RPMI7951 (cell line): ENCODE measurements around the gene HOXC10. TPM values are rescaled to one million over a fixed set of nuclear protein-coding genes. Genes with fewer than 3 reads are reported as not detected.

Source experiments
- DNase-seq: peaks from one replicate; pipeline ENCODE4 v3.0.0-alpha.2; 2012; ENCODE audit warnings: low read depth
- total RNA-seq: library from RNA; depleted of rRNA; stranded (reverse); fragments of >200 nt; shearing (Covaris generic); gene quantifications from 2 replicates; pipeline ENCODE4 v1.2.3, GENCODE V29; 2014

Gene HOXC10
- total RNA-seq, 1 experiment from 2014 or later, result 4.0 TPM

- DNase-seq, result no peak
Measured at GRCh38 chr12:53977596-53978445, 7.1 kb upstream of the HOXC10 start.

GRCh38 chr12:53978477-53979356 lies 6.2 kb upstream of the HOXC10 start:
- DNase-seq, result no peak

DNA sequence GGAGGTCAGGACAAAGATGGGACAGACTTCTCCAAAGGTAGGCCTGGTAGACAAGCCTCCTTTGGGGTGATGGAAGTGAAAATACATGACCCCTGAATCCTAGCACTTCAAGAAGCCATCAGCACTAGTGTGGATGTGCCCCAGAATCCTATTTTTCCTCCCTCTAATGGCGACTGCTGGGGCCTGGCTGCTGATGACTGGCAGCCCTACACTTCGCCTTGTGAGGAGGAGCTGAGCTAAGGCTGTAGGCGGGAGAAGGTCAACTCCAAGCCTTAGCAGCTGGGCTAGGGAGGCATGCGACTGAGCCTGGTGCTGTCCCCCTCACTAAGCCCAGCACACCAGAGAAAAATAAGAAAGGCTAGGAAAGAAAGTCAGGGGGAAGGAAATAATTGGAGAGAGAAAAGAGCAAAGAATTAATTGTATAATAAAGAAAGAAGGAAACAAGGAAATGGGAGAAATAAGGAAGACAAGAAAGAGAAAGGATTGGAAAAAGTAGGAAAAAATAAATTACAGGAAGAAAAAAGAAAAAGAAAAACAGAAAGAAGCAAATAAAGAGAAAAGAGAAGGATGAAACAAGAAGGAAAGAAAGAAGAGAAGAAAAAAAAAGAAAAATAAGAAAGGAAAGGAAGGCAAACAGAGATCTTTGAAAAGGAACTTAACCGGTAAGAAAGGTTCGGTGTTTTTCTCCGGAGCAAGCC lies 4.7 kb upstream of the HOXC10 start:
- no peak for DNase-seq

- no peak for DNase-seq
Measured at GRCh38 chr12:53980802-53981496, 4.0 kb upstream of the HOXC10 start.

DNA sequence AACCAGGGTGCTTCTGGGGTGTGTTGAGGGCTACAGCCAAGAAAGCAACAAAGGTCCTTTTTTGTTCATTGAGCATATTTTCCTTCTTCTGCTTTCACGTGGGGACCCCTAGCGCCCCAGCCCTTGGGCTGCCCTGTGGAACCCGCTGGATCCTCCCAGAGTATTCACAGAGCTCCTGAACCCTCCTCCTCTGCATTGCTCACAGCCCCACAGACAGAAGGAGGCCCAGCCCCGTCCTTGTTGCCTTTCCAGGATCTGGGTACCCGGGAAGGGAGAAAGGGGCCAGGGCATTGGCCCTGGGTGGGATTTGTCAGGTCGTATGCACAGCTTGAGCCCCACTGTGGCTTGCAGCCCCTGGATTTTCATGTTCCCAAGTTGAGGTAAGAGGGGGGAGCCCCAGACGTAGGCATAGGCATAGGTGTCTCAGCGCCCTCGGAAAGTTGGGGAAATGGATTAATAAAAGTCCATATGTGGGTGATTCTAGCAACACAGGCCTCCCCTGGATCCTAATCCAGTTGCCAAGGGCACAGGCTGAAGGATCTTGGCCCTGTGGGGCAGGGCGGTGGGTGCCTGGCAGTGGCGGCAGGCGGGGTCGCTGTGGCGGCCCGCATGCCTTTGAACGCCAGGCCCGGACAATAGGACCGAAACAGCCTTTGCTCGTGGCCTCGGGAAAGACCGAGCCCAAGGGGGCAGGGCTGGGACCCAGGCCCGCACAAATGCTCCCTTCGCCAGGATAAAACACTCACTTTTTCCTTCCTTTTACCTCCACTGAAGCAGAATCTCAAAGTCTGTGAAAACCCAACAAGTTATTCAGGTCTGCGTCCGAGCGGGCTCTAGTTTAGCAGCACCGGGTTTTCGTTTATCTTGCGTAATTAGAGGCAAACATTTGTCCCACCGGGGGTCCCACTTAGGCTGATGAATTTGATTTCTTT lies 3.0 kb upstream of the HOXC10 start:
- no peak for DNase-seq

DNA sequence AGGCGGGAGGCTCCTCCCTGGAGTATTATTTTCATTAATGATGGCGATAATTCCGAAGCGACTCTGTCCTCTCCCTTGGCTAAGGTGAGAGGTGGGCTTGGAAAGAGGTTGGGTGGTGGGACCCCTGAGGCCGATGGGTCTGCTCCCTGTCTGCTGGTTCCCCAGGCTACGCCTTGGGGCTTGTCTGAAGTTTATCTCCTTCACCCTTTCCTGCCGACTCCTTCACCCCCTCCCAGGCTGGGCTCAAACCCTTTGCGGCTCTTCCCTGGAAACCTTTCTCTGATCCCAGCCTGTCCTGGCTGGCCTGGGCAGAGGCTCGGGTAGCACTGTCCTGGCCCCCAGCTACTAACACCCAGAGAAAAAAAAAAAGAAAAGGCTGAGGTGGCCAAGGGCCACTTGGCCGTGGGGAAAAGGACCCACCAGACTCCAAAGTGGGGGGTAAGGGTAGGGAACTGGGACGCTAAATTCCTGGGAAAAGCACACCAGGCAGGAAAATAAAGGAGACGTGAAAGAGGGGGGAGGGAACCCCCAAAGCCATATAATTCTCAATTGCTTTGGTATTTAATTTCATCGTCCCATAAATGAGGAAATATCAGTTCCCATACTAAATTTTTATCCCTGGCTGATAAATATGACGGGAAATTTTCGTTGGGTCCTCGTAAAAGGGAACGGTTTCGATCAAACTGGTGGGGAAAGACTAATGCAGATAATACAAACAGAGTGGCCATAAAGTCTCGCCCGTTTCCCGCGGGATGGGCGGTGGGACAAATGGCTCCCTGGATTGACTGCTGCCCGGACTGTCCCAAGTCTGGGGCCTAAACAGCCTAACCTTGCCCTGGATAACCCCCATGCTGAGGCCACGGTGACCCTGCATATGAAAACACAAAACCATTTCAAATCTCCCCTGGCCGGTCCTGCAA lies 2.0 kb upstream of the HOXC10 start:
- no peak for DNase-seq

DNA sequence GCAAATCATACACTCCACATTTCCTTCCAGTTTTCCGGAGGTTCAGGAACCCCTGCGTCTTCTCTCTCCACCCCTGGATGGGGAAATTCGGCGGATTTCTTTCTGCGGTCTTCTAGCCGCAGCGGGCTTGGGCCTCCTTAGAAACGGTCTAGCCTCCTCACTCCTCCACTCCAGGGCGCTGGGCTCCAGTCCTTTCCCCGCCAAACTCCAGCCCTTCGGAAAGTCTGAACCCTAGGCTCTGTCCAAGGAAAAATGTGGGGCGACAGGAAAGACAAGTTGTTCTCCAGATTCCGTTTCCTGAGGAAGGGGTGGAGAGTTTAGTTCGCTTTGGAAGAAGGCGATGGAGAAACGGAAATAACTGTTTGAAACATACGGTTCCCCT lies 1.4 kb upstream of the HOXC10 start:
- DNase-seq, result no peak

GRCh38 chr12:53983950-53984572 lies 885 bp upstream of the HOXC10 start:
- DNase-seq, result no peak

DNA sequence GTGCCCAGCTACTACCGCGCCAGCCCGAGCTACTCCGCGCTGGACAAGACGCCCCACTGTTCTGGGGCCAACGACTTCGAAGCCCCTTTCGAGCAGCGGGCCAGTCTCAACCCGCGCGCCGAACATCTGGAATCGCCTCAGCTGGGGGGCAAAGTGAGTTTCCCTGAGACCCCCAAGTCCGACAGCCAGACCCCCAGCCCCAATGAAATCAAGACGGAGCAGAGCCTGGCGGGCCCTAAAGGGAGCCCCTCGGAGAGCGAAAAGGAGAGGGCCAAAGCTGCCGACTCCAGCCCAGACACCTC lies 697 bp downstream of the HOXC10 start:
- no peak for DNase-seq

DNA sequence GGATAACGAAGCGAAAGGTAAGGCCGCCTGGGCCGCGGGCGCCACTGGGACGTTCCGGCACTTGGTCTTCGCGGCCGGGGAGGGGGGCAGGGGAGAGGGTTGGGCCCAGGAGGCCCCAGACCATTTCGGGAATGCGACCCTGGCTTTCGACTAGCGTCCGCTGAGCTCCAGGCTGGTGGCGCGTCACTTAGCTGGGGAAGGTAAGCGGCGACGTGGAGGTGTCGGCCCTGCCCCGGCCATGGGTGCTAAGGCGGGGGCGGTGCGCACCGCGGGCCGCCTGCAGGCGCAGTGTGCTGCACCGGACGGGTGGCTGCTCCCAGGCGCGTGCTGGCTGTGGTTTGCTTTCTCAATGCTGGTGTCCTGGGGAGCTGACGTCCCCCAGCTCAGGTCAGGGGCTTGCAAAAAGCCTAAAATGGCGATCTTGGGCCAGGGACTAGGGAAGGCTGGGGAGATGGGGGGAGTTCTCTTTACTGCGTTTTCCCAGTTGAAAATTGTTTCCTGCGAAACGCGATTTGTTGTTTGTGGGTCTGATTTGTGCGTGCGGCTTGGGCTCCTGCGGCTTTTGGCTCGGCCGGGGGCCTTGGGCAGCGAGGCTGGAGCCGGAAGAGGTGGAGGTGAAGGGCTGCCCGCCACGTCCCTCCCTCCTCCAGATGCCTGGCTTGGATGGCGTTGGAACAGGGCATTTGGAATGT lies 1.2 kb downstream of the HOXC10 start:
- DNase-seq, result peak; percentile 59

- DNase-seq, result no peak
Measured at GRCh38 chr12:53986686-53987483, 1.9 kb downstream of the HOXC10 start.

DNA sequence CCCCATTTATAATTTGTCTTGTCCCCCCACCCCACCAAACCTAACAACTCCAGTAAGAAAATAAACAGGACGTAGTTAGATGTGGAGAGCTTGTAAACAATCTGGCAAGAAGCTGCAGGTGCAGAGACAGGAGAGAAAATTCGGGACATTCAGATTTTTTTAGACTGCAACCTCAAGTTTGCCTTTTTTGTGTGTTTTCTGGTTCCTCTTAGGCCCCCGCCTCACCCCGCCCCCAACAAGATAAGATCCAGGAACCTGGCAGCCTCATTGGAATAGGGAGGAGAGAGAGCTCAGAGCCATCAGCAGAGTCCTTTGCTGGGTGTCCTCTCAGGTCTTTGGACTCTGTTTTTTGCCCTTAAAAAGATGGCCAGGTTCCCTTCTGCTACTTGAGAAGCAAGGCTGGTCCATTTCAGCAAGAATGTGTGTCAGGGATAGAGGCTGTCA lies 2.9 kb downstream of the HOXC10 start:
- no peak for DNase-seq

DNA sequence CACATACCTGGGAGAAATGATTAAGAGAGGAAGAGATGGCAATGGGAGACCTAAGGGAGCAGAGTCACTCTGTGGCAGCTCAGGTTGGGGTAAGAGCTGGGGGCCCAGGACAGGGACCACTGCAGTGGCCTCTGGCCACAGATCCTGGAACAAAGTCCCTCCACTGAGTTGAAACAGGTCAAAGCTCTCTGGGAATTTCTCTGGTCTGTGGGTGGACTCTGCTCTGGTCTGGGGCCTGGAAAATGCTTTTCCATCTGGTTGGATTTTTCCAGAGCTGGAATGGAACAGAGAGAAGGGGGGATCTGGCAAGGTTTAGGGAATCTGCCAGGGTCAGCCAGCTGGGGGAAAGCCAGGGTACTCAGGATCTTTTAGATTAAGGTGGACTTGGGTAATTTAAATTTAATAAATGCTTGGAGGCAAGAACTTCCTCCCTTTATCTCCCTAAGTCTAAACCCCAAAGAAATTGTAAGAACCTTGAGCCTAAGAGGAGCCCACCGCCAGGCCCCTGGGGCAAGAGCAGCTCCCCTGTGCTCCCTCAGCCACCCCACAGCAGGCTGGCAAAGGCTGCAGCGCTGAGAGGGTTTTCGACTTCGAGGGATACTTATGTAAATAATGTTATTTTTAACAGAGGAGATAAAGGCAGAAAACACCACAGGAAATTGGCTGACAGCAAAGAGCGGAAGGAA lies 3.7 kb downstream of the HOXC10 start:
- DNase-seq, result no peak

DNA sequence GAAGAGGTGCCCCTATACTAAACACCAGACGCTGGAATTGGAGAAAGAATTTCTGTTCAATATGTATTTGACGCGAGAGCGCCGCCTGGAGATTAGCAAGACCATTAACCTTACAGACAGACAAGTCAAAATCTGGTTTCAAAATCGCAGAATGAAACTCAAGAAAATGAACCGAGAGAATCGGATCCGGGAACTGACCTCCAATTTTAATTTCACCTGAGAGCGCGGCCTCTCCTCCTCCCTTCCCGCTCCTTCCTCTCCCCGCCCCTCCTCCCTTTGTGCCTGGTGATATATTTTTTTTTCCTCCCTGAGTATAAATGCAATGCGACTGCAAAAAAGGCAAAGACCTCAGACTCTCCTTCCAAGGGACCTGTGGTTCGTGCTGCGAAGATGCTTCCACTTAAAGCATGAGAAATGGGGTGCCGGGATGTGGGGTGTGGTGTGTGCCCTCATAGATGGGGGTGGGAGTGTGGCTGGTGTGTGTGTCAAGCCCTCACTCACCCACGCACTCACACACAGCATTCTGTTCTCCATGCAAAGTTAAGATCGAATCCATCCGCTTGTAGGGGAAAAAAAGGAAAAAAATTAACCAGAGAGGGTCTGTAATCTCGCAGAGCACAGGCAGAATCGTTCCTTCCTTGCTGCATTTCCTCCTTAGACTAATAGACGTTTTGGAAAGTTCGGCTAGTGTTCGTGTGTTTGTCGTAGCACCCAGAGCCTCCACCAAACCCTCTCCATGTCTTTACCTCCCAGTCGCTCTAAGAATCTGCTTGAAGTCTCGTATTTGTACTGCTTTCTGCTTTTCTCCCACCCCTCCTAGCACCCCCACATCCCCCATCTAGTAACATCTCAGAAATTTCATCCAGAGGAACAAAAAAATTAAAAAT lies 4.5 kb downstream of the HOXC10 start:
- DNase-seq, result peak; percentile 63

- DNase-seq, result no peak
Measured at GRCh38 chr12:53990311-53991076, 5.5 kb downstream of the HOXC10 start.
